ENCODE data around the gene EIF4G3.

DNA sequence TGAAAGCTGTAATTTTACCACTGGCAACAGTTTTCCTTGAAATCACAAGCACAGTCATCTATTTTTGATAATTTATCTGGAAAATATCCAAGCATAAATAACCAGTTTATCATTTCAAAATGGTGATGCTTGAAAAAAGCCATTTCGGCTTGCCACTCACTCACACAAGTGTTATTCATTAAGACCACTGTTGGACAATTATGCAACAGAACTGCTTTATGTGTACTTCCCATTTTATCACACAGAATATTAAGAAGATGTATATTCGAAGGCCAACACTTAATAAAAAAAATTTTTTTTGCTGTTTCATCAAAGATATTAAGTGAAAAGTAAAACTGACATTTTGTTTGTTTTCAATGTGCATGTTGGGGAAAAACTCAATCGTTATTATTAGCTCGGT is 62.3 kb downstream of the EIF4G3 start:
- TF ChIP-seq, protein P1, sequence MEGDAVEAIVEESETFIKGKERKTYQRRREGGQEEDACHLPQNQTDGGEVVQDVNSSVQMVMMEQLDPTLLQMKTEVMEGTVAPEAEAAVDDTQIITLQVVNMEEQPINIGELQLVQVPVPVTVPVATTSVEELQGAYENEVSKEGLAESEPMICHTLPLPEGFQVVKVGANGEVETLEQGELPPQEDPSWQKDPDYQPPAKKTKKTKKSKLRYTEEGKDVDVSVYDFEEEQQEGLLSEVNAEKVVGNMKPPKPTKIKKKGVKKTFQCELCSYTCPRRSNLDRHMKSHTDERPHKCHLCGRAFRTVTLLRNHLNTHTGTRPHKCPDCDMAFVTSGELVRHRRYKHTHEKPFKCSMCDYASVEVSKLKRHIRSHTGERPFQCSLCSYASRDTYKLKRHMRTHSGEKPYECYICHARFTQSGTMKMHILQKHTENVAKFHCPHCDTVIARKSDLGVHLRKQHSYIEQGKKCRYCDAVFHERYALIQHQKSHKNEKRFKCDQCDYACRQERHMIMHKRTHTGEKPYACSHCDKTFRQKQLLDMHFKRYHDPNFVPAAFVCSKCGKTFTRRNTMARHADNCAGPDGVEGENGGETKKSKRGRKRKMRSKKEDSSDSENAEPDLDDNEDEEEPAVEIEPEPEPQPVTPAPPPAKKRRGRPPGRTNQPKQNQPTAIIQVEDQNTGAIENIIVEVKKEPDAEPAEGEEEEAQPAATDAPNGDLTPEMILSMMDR (IDR thresholded peaks at IDR 0.05; ENCODE audit: low read length) = no peak
- no peak for TF ChIP-seq EZH2 (IDR thresholded peaks at IDR 0.05; ENCODE audit: borderline replicate concordance, low read length)

Data from OCI-LY1 (cell line).